Measurements from ENCODE around the gene SMIM41. TPM values are rescaled to one million over a fixed set of nuclear protein-coding genes. Genes with fewer than 3 reads are reported as not detected.
A peak's percentile ranks its signal among the peaks of the same experiment; 100 is the strongest.

SMIM41 gene
- total and polyA plus RNA-seq, 8 donors: 0.47 to 6.9 (median 3.7) TPM

GRCh38 chr12:52073531-52074381 is 5.7 kb upstream of the SMIM41 start:
- DNase-seq: no peak
- H3K4me3 ChIP-seq: no peak overlapping the region
- no peak for ATAC-seq
- no peaks in the 10 kb centered on the region for H3K9me3 ChIP-seq
- H3K36me3 ChIP-seq: peaks cover 0 to 65% of the 10 kb centered on the region in 2 donors
- no peak for TF ChIP-seq CTCF (IDR thresholded peaks at IDR 0.05)
- intact Hi-C loops (cut with DNase I): no loop called here
- H3K4me1 ChIP-seq: peaks cover 19 to 45% of the 10 kb centered on the region in 2 donors
- no peaks in the 10 kb centered on the region for H3K27me3 ChIP-seq
- H3K27ac ChIP-seq: no peak overlapping the region

- DNase-seq (no peak), ATAC-seq (peak; percentile 71)
- Histone ChIP-seq H3K4me1 (peaks cover 20 to 39% of the 10 kb centered on the region in 2 donors), H3K27me3 (no peaks in the 10 kb centered on the region), H3K9me3 (no peaks in the 10 kb centered on the region), H3K4me3 (no peak overlapping the region), H3K27ac (peak overlapping the region in 1 of 2 donors; percentile 59), H3K36me3 (peaks cover 0 to 79% of the 10 kb centered on the region in 2 donors)
- intact Hi-C loops (cut with DNase I): no loop called here
- no peak for TF ChIP-seq CTCF (IDR thresholded peaks at IDR 0.05)
Measured at GRCh38 chr12:52074971-52075724, 4.4 kb upstream of the SMIM41 start.

- DNase-seq (no peak), ATAC-seq (no peak)
- Histone ChIP-seq H3K4me1 (peaks cover 20 to 38% of the 10 kb centered on the region in 2 donors), H3K27me3 (no peaks in the 10 kb centered on the region), H3K9me3 (no peaks in the 10 kb centered on the region), H3K27ac (no peak overlapping the region), H3K4me3 (no peak overlapping the region), H3K36me3 (peaks cover 0 to 80% of the 10 kb centered on the region in 2 donors)
- intact Hi-C loops (cut with DNase I): no loop called here
- no peak for TF ChIP-seq CTCF (IDR thresholded peaks at IDR 0.05)
Measured at GRCh38 chr12:52076811-52077210, 2.7 kb upstream of the SMIM41 start.

GRCh38 chr12:52078276-52078675 is 1.2 kb upstream of the SMIM41 start:
- H3K9me3 ChIP-seq: no peaks in the 10 kb centered on the region
- intact Hi-C loops (cut with DNase I): no loop called here
- no peaks in the 10 kb centered on the region for H3K27me3 ChIP-seq
- ATAC-seq: no peak
- H3K4me3 ChIP-seq: no peak overlapping the region
- DNase-seq: peak in 1 of 4 donors; percentile 6
- peaks cover 0 to 69% of the 10 kb centered on the region in 2 donors for H3K36me3 ChIP-seq
- H3K27ac ChIP-seq: no peak overlapping the region
- no peak for TF ChIP-seq CTCF (IDR thresholded peaks at IDR 0.05)
- H3K4me1 ChIP-seq: peaks cover 32 to 38% of the 10 kb centered on the region in 2 donors

All from left lung (tissue), 10 donors.